Trophoblast cell (in vitro differentiated cells and primary cell): ENCODE results near the gene SNAP23.

Experiments used
- DNase-seq, 2 donors: peaks; one replicate each; pipeline ENCODE4 v3.0.0-alpha.2; 2016
- H2AFZ ChIP-seq: 2 replicates; pipeline ENCODE4 v1.6.1; 2013; ENCODE audit warnings: low read length, moderate library complexity, mild to moderate bottlenecking; ENCODE audit not compliant: insufficient read depth, poor library complexity
- H2AK5ac ChIP-seq: 2 replicates; pipeline ENCODE4 v1.6.1; 2013; ENCODE audit warnings: mild to moderate bottlenecking, low read length
- H2BK120ac ChIP-seq: 2 replicates; pipeline ENCODE4 v1.6.1; 2013; ENCODE audit warnings: low read length, mild to moderate bottlenecking, moderate library complexity; ENCODE audit not compliant: insufficient read depth, poor library complexity
- H2BK12ac ChIP-seq: 2 replicates; pipeline ENCODE4 v1.6.1; 2013; ENCODE audit warnings: mild to moderate bottlenecking, low read length, moderate library complexity
- H2BK5ac ChIP-seq: 2 replicates; pipeline ENCODE4 v1.6.1; 2013; ENCODE audit warnings: low read length, low read depth, moderate library complexity, mild to moderate bottlenecking; ENCODE audit not compliant: poor library complexity
- H3K14ac ChIP-seq: 2 replicates; pipeline ENCODE4 v1.6.1; 2013; ENCODE audit warnings: mild to moderate bottlenecking, low read length
- H3K18ac ChIP-seq: 2 replicates; pipeline ENCODE4 v1.6.1; 2013; ENCODE audit warnings: mild to moderate bottlenecking, low read length
- H3K23ac ChIP-seq: 2 replicates; pipeline ENCODE4 v1.6.1; 2013; ENCODE audit warnings: low read length
- H3K27ac ChIP-seq: 2 replicates; pipeline ENCODE4 v1.5.1; 2013; ENCODE audit warnings: low read depth, mild to moderate bottlenecking, inconsistent platforms, low read length, moderate library complexity
- H3K27me3 ChIP-seq: 2 replicates; pipeline ENCODE4 v1.6.1; 2013; ENCODE audit warnings: inconsistent platforms, mild to moderate bottlenecking, low read length, moderate library complexity; ENCODE audit not compliant: insufficient read depth
- H3K36me3 ChIP-seq, 2 experiments: 1 replicate in 1 of 2; 2 replicates in 1 of 2; pipeline ENCODE4 v1.6.1; 2013; ENCODE audit warnings: low read length in 2 of 2, mild to moderate bottlenecking in 2 of 2, moderate library complexity in 1 of 2; ENCODE audit not compliant: insufficient read depth in 2 of 2, control insufficient read depth in 1 of 2
- H3K4ac ChIP-seq: 2 replicates; pipeline ENCODE4 v1.6.1; 2013; ENCODE audit warnings: low read depth, mild to moderate bottlenecking, low read length, moderate library complexity
- H3K4me1 ChIP-seq, 2 experiments: 1 replicate in 1 of 2; 2 replicates in 1 of 2; pipeline ENCODE4 v1.6.1; 2013; ENCODE audit warnings: low read length in 2 of 2, mild to moderate bottlenecking in 2 of 2, moderate library complexity in 1 of 2; ENCODE audit not compliant: insufficient read depth in 2 of 2, control insufficient read depth in 1 of 2
- H3K4me2 ChIP-seq: 2 replicates; pipeline ENCODE4 v1.6.1; 2013; ENCODE audit warnings: inconsistent platforms, mild to moderate bottlenecking, low read length, moderate library complexity
- H3K4me3 ChIP-seq: 2 replicates; pipeline ENCODE4 v1.5.1; 2013; ENCODE audit warnings: mild to moderate bottlenecking, low read depth, low read length, inconsistent platforms
- H3K79me1 ChIP-seq: one replicate; pipeline ENCODE4 v1.6.1; 2013; ENCODE audit warnings: low read length
- H3K79me2 ChIP-seq: 2 replicates; pipeline ENCODE4 v1.6.1; 2013; ENCODE audit warnings: low read length, mild to moderate bottlenecking; ENCODE audit not compliant: control insufficient read depth, insufficient read depth, poor library complexity
- H3K9ac ChIP-seq: 2 replicates; pipeline ENCODE4 v1.6.1; 2013; ENCODE audit warnings: mild to moderate bottlenecking, low read length
- H3K9me3 ChIP-seq: 2 replicates; pipeline ENCODE4 v1.6.1; 2013; ENCODE audit warnings: low read depth, mild to moderate bottlenecking, control low read depth, inconsistent platforms, low read length; ENCODE audit not compliant: insufficient read depth
- H4K12ac ChIP-seq: 2 replicates; pipeline ENCODE4 v1.6.1; 2013; ENCODE audit warnings: low read depth, mild to moderate bottlenecking, low read length, moderate library complexity
- H4K8ac ChIP-seq: 2 replicates; pipeline ENCODE4 v1.6.1; 2013; ENCODE audit warnings: low read depth, mild to moderate bottlenecking, low read length, moderate library complexity
- H4K91ac ChIP-seq: one replicate; pipeline ENCODE4 v1.6.1; 2013; ENCODE audit warnings: low read depth, mild to moderate bottlenecking, low read length, moderate library complexity
- WGBS: extraction: QIAGEN DNeasy Blood & Tissue Kit; methylation state at CpG from one replicate; pipeline ENCODE4 v1.1.7; 2013; ENCODE audit warnings: missing lambda C conversion rate; ENCODE audit not compliant: insufficient read length, insufficient coverage; ENCODE audit errors: extremely low coverage; 5-methylcytosine and 5-hydroxymethylcytosine counted together

The SNAP23 gene

GRCh38 chr15:42504631-42505030 is 9.2 kb downstream of the SNAP23 start:
- Histone ChIP-seq H2AFZ (no peak overlapping the region), H2BK12ac (no peak overlapping the region), H4K12ac (no peak overlapping the region), H2BK5ac (no peak overlapping the region), H4K8ac (no peak overlapping the region), H4K91ac (no peak overlapping the region), H3K14ac (no peak overlapping the region), H3K4me1 (peaks cover 0 to 3% of the 10 kb centered on the region in 2 experiments), H3K4ac (no peak overlapping the region), H3K18ac (no peak overlapping the region), H3K79me1 (peaks cover 2% of the 10 kb centered on the region), H3K23ac (no peak overlapping the region), H3K27me3 (no peaks in the 10 kb centered on the region), H3K9me3 (no peaks in the 10 kb centered on the region), H3K4me2 (no peak overlapping the region), H3K27ac (no peak overlapping the region), H3K79me2 (peaks cover 4% of the 10 kb centered on the region), H2BK120ac (no peak overlapping the region), H3K36me3 (peaks cover 2 to 4% of the 10 kb centered on the region in 2 experiments), H3K4me3 (no peak overlapping the region), H2AK5ac (no peak overlapping the region), H3K9ac (no peak overlapping the region)
- DNase-seq: no peak
- no CpG with 5 or more reads among the region's 3 CpGs for WGBS

DNA sequence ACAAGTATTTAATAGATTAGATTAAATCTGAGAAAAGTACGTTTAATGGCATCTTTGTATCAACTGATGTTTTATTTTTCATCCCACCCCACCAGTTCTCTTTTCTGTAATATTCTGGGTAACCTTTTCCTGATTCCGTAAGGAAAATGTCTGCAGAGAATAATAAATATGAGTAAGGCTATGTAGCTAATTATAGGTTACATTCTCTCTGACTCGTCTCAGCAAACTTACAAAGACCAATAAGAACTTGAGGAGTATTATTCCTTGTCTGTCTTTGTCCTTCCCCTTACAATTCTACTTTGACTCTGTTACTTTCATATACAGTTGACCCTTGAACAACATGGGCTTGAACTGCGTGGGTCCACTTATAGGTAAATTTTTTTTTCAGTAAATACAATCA is 12.1 kb downstream of the SNAP23 start:
- H3K79me2 ChIP-seq: no peaks in the 10 kb centered on the region
- WGBS: no CpG with 5 or more reads among the region's 4 CpGs
- no peak overlapping the region for H2BK5ac ChIP-seq

GRCh38 chr15:42508263-42508690 is 12.8 kb downstream of the SNAP23 start:
- H4K12ac ChIP-seq: no peak overlapping the region
- no peak overlapping the region for H2BK5ac ChIP-seq
- H2AK5ac ChIP-seq: no peak overlapping the region
- H3K27ac ChIP-seq: no peak overlapping the region
- H3K79me1 ChIP-seq: no peaks in the 10 kb centered on the region
- no peak overlapping the region for H3K18ac ChIP-seq
- H3K23ac ChIP-seq: no peak overlapping the region
- no peak overlapping the region for H2BK12ac ChIP-seq
- peaks cover 0 to 3% of the 10 kb centered on the region in 2 experiments for H3K36me3 ChIP-seq
- H2AFZ ChIP-seq: no peak overlapping the region
- DNase-seq: peak; percentile 16 to 47
- no peak overlapping the region for H4K91ac ChIP-seq
- H2BK120ac ChIP-seq: no peak overlapping the region
- no peaks in the 10 kb centered on the region for H3K4me1 ChIP-seq
- H3K4me3 ChIP-seq: no peak overlapping the region
- no peak overlapping the region for H3K4me2 ChIP-seq
- H3K9ac ChIP-seq: no peak overlapping the region
- no peaks in the 10 kb centered on the region for H3K79me2 ChIP-seq
- H3K4ac ChIP-seq: no peak overlapping the region
- WGBS: no CpG with 5 or more reads among the region's 9 CpGs
- H3K14ac ChIP-seq: no peak overlapping the region
- H4K8ac ChIP-seq: no peak overlapping the region
- no peaks in the 10 kb centered on the region for H3K27me3 ChIP-seq
- H3K9me3 ChIP-seq: no peaks in the 10 kb centered on the region

More for the DNA sequence above, 12.1 kb downstream of the SNAP23 start:
- Histone ChIP-seq H3K4me1 (no peaks in the 10 kb centered on the region), H3K18ac (no peak overlapping the region), H3K9ac (no peak overlapping the region), H4K91ac (no peak overlapping the region), H3K36me3 (peaks cover 0 to 3% of the 10 kb centered on the region in 2 experiments), H2BK12ac (no peak overlapping the region), H3K27me3 (no peaks in the 10 kb centered on the region), H2AK5ac (no peak overlapping the region), H3K4ac (no peak overlapping the region), H4K12ac (no peak overlapping the region), H3K23ac (no peak overlapping the region), H3K27ac (no peak overlapping the region), H3K9me3 (no peaks in the 10 kb centered on the region), H2AFZ (no peak overlapping the region), H3K79me1 (no peaks in the 10 kb centered on the region), H3K14ac (no peak overlapping the region), H4K8ac (no peak overlapping the region), H2BK120ac (no peak overlapping the region), H3K4me2 (no peak overlapping the region), H3K4me3 (no peak overlapping the region)
- DNase-seq: no peak

DNA sequence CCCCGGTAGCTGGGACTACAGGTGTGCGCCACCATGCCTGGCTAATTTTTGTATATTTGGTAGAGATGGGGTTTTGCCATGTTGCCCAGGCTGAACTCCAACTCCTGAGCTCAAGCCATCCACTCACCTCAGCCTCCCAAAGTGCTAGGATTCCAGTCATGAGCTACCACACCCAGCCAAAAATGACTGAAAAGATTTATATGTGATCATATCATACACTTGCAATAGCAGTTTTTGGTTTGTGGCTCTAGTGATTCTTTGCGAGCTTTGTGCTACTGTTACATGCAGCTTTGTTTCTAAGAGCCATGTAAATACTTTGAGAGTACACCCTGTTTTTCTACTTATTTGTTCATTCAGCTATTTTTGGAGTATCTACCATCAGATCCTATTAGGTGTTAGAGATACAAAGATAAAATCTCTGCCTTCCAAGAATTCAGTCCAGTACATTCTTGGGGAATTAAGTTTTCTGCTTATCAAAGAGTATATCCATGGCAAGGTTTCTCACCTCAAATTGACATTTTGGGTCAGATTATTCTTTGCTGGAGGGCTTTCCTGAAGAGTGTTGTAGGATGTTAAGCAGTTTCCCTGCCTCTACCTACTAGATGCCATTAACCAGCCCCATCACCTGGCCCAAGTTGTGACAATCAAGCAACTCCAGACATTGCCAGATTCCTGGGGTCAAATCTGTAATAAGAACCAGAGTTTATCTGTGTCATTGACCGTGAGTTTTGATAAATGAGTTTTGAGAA is 15.0 kb downstream of the SNAP23 start:
- Histone ChIP-seq H2BK120ac (no peak overlapping the region), H3K23ac (no peak overlapping the region), H2AK5ac (no peak overlapping the region), H3K79me2 (no peaks in the 10 kb centered on the region), H3K18ac (no peak overlapping the region), H4K8ac (no peak overlapping the region), H3K4ac (no peak overlapping the region), H3K79me1 (no peaks in the 10 kb centered on the region), H4K12ac (no peak overlapping the region), H2AFZ (no peak overlapping the region), H3K4me2 (no peak overlapping the region), H3K4me3 (no peak overlapping the region), H3K36me3 (peaks cover 8 to 9% of the 10 kb centered on the region in 2 experiments), H3K27me3 (no peaks in the 10 kb centered on the region), H4K91ac (no peak overlapping the region), H3K9ac (no peak overlapping the region), H3K4me1 (no peaks in the 10 kb centered on the region), H2BK12ac (no peak overlapping the region), H2BK5ac (no peak overlapping the region), H3K27ac (no peak overlapping the region), H3K9me3 (no peaks in the 10 kb centered on the region), H3K14ac (no peak overlapping the region)
- no CpG with 5 or more reads among the region's 4 CpGs for WGBS
- DNase-seq: peak; percentile 69 to 87
